Measurements from ENCODE around the gene TNFRSF1A.

GRCh38 chr12:6312529-6313325 lies 29.1 kb downstream of the TNFRSF1A start:
- TF ChIP-seq CTCF (IDR thresholded peaks at IDR 0.05) = no peak
- TF ChIP-seq POLR2A (IDR thresholded peaks at IDR 0.05) = no peak

Measured in adrenal gland (tissue), 5 donors.